ENCODE data around the gene FAM13B.
"Not testable (repeated sequence)": the region's sequence is repeated elsewhere in the genome, so short reads cannot be mapped to it uniquely, and the experiment has no call there.

The FAM13B gene

DNA sequence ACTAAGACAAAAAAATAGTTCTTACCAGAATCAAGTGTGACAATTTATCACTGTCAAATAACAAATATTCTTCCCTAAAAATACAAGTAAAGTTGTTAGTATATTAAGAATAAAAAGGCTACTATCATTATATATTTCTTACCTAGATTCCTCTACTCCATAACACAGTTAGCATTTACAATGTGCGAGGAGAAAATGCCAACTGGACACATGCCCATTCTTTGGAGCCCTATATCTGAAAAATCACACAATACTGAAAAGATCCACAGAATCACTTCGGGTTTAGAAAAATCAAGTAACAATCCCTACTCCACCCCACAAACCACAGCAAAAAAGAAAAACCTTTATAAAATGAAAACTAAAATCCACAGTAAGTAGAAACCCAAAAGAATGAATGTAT lies 72.7 kb downstream of the FAM13B start:
- no peak for DNase-seq

DNA sequence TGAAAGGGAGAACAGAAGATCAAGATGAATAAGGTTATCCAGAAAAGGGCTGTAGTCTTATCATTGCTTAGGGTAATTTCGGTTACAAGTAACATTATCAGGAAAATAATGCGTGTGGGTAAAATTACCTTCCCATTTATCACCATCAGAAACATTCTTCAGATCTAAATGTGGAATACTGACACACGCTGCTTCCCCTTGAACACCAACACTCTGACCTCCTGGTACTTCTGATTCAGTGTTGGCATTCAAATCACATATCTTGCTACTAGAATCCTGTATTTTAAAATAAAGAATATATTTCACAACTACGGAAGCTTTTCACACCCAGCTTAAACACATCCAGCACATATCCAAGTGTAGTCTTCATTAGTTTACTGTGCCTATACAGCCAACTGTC lies 73.4 kb downstream of the FAM13B start:
- no peak for DNase-seq

DNA sequence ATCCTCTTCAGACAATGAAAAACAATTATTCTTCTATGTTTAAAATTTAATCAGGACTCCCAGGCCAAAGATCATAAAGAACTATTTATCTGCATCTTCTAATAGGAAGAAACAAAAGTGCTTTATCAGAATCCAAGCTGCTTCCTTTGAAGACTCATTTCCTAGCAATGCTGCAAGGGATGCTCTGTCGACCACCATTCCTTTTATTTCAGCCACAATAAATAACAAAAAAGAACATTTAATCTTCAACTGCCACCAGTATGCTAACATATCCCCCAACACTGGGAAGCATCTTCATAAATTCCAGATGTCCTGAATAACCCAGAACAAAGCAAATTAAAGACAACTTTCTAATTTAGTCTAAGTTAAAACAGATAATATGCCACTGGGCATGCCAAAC lies 74.9 kb downstream of the FAM13B start:
- no peak for DNase-seq

DNA sequence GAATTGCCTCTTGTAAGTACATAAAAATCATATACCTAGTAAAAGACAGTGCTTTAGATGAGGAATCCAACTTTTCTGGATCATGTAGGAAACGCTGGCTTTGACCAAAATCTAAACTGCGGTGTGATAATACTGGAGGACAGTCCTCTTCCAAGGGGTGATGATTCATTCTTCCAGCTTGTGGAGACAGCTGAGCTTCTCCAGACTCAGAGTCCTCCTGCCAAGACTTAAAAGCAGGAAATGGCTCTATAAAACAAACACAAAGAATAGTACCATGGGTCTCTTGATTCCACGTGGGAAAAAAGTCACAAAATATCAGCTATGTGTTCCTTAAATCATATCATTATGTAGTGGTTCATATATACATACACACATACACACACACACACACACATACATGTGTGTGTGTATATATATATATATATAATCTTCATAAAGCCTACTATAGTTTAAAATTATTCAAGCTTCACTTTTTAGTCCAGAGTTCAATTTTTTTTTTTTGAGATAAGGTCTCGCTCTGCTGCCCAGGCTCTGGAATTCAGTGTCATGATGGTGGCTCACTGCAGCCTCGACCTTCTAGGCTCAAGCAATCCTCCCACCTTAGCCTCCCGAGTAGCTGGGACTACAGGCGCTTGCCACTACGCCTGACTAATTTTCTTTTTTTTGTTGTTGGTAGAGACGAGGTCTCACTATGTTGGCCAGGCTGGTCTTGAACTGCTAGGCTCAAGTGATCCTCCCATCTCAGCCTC lies 78.6 kb downstream of the FAM13B start:
- no peak for DNase-seq

DNA sequence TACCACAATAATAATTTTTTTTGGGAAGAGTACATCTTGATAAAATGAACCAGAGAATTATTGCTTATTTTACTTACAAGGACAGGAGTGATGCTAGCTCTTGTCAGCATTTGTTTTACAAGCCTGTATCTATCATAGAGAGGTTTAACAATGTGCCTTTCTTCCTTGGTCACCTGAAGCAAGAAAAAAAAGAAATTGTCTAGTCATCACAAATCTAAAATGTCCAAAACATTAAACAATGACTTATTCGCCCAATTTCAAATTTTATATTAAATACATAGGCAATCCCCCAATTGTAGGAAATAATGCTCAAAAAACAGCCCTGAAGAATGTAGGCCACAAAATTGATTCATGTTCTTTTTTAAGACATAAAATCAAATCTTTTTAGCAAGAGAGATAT lies 87.1 kb downstream of the FAM13B start:
- DNase-seq = no peak

DNA sequence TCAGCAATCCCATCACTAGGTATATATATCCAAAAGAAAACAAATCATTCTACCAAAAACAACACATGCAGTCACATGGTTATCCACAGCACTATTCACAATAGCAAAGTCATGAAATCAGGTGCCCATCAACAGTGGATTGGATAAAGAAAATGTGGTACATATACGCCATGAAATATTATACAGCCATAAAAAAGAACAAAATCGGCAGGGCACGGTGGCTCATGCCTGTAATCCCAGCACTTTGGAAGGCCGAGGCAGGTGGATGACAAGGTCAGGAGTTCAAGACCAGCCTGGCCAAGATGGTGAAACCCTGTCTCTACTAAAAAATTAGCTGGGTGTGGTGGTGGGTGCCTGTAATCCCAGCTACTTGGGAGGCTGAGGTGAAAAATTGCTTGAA lies 88.6 kb downstream of the FAM13B start:
- DNase-seq = not testable (repeated sequence)

DNA sequence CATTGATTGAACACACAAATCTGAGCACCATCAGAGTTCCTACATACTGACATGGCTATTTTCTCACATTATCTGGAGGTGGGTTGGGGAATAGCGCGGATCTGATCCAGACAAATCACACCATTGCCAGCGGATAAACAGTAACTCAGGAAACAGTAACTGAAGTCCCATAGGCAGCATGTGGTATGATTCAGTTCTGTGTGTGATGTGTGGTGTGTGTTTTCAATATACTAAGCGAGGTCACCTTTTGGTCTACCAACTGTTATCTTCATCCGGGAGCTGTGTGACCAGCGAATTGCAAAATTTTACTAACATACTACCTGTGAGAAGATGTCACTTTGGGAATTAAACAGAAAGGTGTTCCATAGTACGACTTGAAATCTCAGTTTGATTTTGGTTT lies 93.5 kb downstream of the FAM13B start:
- DNase-seq = no peak

DNA sequence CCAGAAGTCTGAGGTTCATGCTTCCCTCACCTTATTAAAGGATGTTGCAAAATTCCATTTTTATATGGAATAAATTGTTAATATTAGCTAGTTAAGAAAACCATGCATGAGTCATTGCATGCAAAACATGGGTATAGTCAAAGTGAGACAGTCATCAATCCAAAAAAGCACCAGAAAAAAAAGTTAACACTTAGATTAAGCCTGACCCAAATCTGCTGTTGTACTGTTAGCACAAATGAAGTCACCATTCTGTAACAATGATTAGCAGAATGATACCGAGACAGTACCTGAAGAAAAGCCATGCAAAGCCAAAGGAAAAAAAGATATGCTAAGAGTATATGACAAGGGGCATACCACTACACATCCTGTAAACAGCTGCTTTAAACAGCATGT lies 94.1 kb downstream of the FAM13B start:
- DNase-seq = no peak

DNA sequence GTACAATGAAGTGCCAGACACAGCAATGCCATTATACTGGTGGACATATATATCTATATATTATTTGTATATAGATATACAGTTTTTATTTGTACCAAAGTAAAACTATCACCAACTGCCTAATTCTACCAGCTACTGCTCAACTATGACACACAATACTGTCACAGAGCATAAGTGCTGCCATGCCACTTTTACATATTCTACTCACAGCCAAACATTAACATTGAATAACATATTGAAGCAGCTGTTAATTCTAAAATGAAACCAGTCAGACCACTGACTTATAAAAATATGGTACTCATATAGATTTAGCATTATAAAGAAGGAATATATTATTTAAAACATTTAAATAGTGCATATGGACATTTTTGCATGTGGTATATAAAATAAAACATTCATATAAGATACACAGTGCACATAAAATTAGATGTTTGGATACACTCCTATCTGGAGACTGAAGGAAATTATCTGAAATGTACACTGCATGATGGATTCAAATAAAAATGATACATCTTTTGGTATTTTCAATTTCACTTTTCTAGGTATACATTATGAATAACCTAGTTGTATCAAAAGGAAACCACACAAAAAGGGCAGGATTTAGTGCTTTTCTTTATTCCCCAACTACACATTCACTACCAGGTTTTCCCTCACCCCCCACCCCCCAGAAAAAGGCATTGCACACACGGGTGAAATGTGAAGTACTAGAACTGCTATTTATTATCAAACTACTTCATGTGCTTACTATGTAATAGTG lies 94.7 kb downstream of the FAM13B start:
- DNase-seq = no peak

DNA sequence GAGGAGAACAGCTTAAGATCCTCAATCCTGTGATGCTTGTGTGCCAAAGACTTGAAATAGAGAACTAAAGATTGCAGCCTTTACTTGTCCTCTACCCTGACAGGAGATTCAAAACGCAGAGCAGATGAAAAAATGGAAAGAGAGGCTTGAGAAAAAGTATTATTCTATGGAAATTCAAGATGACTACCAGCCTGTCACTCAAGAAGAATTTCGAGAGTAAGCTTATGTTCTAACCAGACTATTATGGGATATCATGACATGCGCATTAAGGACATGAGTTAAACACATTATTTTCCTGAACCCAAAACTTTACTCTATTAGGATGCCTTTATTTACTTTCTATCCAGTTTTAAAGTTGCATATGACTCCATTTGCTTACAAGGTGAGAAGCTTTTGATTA lies 97.2 kb downstream of the FAM13B start:
- no peak for DNase-seq

DNA sequence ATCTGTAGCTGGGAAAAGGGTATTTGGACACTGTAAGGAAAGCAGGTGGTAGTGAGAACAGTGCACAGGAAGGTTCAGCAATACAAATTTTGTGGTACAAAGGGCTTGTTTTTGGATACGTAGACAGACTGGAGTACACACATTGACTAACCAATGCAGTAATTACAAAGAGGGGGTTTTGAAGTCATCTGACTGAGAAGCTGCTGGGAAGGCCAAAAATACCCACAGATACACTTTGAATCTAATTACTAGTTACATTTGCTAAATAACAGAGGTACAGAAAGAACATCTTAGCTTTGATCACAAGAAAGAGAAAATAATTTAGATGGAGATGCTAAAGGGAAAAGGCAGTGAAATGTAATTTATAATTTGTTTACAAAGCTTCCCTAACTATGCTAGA lies 97.7 kb downstream of the FAM13B start:
- DNase-seq = no peak

DNA sequence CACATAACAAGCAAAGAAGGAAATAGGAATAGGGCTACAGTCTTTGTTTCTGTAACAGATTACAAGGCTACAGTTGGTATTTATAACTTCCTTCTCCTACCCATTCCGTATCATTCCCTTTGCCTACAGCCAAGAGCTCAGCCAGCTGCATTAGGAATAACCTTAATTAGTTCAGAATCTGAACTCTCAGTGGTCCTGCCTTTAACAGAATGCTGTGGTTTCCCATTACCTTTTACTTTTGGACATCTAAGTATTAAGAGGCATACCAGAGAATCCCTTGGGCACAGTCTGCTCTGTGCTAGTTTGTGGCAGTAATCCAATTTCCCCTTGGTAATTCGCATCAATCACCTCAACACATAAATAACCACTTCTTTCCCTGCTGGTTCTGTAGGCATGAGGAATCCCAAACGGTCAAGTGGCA lies 99.4 kb downstream of the FAM13B start:
- DNase-seq = no peak

DNA sequence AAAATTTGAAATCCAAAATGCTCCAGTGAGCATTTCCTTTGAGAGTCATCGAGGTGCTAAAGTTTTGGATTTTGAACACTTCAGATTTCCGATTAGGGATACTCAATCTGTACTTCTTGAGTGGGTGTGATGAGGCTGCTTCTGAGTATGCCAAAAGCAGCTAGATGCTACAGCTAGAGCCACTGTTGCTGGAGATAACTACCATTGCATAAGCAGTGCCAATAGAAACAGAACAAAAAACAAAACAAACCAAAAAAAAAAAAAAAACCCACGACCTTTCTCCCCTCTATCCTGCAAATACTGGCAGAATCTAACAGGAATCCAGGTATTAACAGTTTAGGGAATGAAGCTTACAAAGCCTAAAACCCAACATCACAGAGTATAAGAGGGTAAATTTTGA lies 100.1 kb downstream of the FAM13B start:
- no peak for DNase-seq

DNA sequence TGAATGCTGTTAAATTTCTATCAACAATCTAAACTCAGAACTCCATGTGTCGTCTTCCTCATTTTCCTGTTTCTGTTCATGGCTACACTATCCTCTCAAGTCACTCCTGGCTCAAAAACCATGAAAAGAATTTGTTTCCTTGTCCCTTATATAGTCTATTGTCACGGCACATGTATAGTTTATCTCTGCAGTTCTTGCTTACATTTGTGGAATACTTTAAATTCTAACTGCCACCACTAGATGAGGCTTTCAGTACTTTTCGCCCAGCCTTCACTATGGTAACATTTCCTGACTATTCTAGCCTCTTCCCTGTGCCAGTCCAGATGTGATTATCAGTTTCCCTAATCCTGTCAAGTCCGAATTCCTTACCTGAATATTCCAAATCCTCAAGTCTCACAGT lies 109.0 kb downstream of the FAM13B start:
- no peak for DNase-seq

DNA sequence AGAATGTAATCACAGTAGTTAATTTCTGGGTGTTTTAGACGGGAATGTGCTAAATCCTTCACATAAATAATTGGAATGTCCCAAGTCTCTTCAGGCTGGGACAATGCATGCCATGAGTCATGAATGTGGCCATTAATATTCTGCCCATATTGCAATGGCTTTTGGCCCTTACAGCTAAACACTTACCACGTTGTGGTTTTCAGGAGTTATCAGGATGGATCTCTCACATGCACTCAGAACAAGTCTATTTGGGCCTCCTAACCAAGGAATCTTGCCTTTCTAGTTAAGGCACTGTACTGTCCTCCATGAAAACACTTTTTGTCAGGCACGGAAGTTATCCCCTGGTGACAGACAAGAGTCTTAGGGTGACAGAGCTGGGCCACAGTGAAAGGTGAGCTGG lies 110.9 kb downstream of the FAM13B start:
- no peak for DNase-seq

DNA sequence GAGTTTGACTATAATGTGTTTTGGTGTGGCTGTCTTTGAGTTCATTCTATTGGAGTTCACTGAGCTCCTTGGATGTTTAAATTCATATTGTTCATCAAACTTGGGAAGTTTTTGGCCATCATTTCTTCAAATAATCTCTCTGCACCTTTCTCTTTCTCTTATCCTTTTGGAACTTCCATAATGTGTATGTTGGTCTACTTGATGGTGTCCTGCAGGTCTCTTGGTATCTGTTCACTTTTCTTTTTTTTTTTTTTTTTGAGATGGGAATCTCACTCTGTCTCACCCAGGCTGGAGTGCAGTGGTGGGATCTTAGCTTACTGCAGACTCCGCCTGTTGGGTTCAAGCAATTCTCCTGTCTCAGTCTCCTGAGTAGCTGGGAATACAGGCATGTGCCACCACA lies 116.0 kb downstream of the FAM13B start:
- DNase-seq = no peak

DNA sequence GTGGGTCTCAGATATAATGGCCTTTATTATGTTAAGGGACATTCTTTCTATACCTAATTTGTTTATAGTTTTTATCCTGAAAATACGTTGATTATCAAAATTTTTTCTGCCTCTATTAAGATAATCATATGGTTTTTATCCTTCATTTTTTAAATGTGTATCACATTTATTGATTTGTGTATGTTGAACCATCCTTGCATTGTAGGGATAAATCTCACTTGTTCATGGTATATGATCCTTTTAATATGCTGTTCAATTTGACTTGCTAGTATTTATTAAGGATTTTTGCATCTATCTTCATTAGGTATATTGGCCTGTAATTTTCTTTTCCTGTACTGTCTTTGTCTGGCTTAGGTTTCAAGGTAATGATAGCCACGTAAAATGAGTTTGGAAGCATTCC lies 118.1 kb downstream of the FAM13B start:
- DNase-seq = no peak

DNA sequence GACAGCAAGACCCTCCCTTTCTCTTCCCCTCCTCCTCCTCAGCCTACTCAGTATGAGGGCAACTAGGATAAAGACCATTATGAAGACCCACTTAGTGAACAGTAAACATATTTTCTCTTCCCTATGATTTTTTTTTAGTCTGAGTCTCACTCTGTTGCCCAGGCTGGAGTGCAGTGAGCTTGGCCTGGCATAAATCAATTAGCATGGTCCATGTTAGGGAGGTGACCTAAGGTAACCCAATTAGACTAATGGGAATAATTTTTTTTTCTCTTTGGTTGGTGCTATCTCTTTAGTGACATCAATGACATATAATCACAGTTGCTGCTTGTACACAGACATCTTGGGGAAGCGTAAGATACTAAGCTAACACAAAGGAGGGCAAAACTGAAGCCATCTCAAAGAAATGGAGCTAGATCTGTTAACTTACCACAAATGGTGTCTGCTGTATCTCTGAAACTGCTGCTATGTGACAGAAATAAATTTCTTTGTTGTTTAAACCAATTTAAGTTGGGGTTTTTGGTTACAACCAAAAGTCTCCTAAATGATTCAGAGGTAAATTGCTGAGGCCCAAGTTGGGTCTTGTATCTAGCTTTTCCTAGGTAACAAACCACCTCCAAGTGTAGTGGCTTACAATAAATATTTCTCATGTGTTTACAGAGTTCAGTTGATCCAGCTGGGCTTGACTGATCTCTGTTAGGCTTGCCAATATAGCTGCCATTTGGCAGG lies 130.3 kb downstream of the FAM13B start:
- no peak for DNase-seq

DNA sequence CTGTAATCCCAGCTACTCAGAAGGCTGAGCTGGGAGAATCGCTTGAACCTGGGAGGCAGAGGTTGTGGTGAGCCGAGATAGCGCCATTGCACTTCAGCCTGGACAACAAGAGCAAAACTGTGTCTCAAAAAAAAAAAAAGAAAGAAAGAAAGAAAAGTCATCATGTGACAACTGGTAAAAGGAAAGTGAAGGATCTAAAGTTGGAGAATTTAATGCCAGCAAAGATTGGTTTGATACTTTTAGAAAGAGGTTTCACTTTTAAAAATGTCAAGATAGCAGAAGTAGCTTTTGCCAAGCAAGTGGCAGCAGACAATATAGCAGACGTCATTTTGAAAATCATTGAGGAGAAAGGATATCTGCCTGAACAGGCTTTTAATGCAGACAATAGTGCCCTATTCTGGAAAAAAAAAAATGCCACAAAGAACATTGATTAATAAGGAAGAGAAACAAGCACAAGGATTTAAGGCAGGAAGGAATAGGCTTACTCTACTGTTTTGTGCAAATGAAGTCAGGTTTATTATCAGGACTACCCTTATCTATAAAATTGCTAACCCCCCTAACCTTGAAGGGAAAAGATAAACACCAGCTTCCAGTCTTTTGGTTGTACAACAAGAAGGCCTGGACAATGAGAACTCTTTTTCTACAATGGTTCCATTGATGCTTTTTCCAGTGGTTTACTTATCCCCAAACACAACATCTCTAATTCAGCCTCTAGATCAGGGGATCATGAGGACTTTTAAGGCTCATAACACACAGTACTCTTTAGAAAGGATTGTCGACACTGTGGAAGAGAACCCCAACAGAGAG lies 131.7 kb downstream of the FAM13B start:
- DNase-seq = no peak

DNA sequence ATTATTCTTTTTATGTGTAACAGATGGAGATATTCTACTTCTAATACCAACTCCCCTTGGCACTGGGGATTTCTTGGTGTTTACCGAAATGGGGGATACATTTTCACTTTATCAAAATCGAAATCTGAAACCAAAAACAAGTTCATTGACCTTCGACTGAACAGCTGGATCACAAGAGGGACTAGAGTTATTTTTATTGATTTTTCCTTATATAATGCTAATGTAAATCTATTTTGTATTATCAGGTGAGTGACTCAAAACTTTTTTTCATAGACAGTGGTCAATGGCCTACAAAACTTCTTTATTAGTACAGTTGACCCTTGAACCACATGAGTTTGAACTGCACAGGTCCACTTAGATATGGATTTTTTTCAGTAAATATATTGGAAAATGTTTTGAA lies 133.4 kb downstream of the FAM13B start:
- no peak for DNase-seq

DNA sequence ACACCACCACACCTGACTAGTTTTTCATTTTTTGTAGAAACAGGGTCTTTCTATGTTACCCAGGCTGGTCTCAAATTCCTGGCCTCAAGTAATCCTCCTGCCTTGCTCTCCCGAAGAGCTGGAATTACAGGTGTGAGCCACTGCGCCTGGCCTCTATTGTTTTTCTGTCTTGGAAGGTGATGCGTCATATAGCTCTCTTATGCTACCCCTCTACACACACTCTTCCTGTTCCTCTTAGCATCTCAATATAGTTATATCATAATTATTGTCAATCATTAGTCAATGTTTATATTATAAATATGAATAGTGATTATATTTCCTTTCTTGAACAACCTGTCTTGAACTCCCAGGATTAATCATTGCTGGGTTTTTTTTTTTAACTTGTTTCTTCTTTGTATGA lies 136.3 kb downstream of the FAM13B start:
- DNase-seq = no peak

DNA sequence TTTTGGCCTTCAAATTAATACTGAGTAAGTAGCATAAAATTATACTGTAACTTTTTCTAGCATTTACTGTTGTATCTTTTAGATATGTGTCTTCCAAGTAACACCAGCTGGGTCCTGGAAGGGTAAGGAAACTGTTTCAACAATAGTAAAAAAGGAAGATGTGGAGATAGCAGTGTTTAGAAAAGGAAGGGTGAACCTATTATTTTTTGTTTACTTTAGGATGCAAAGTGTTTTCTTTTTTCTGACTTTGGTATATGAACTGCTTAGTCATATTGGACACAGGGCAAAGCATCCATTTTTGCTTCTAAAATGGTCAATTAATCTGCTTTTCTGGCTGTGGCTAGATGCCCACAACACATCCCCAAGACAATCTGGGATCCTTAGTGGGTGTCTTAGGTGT lies 138.3 kb downstream of the FAM13B start:
- no peak for DNase-seq

DNA sequence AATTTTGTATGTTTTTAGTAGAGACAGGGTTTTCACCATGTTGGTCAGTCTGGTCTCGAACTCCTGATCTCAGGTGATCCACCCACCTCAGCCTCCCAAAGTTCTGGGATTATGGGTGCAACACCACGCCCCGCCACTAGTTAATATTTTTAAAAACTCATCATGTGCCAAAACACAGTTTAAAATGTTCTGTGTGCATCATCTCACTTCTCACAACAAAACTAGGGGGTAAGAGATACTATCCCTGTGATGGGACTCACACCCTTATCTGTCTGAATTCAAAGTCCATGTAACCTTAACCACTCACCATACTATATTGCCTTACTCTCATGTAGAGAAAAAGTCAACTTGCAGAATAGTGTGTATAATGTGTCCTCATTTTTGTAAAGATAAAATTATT lies 141.0 kb downstream of the FAM13B start:
- no peak for DNase-seq
